ENCODE results near the gene SRSF3.

- TF ChIP-seq CTCF (IDR thresholded peaks at IDR 0.05) (no peak), EP300 (IDR thresholded peaks at IDR 0.05) (no peak), POLR2AphosphoS5 (IDR thresholded peaks at IDR 0.05) (no peak)
Measured at GRCh38 chr6:36546308-36546919, 47.7 kb upstream of the SRSF3 start.

All from upper lobe of left lung (tissue), 4 donors.